GM18867 (cell line): ENCODE measurements around the gene RBM20.

ENCODE experiments used
- ATAC-seq: cut with Tn5 transposase; IDR thresholded peaks from one replicate; pipeline ENCODE4 v1.9.1; 2021; ENCODE audit warnings: mild to moderate bottlenecking, moderate library complexity; ENCODE audit not compliant: unreplicated experiment

RBM20 gene

DNA sequence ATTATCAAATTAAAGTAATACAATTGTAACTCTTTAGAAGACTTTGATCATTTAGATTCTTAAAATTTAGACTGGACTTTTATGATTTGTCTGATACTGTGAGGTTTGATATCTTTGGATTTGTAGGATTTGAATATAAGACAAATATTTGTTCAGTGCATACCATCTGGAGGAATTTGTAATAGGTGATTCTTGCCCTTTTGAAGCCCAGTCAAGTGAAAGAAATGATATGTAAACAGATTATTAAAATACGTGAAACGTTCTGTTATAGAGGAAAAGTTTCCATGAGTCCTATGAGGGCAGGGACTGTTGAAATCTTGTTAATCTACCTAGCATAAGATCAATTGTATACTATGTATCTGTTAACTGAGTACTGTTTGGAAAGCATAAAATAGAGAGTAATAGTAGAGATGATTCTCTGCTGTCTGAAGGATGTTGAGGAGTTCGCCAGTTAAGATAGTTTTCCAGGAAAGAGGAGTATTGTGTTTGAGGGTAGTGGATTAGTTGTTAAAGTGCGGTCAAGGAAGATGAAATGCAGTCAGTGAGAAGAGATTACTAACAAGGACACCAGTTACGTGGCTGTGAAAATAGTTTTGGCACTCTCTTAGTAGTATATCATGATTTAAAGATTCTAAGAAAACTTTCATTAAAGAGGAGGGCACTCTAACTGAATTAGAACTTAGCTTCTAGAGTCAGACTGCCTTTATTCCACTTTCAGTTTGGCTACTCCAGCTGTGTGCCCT is 242.0 kb downstream of the RBM20 start:
- no peak for ATAC-seq

DNA sequence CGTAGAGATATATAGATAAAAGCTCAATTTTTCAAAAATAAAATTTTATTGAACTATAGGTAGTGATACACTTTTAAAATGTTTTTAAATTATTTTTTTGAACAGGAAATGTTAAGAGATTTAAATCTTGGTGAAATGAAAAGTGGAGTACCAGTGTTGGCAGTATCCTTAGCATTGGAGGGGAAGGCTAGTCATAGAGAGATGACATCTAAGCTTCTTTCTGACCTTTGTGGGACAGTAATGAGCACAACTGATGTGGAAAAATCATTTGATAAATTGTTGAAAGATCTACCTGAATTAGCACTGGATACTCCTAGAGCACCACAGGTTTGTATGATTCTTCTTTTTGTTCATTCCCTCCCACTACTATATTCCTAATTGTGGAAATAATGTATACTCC is 243.4 kb downstream of the RBM20 start:
- no peak for ATAC-seq
